IPS DF 4.7 (cell line): ENCODE data around the gene SNX8.
A peak's percentile ranks its signal among the peaks of the same experiment; 100 is the strongest.
"Not testable (repeated sequence)": the region's sequence is repeated elsewhere in the genome, so short reads cannot be mapped to it uniquely, and the experiment has no call there.

Experiments
- DNase-seq: peaks from one replicate; pipeline ENCODE4 v3.0.0-alpha.2; 2013; ENCODE audit warnings: low spot score; ENCODE audit errors: extremely low read depth

The SNX8 gene

GRCh38 chr7:2330493-2330892 is 16.3 kb upstream of the SNX8 start:
- no peak for DNase-seq

- DNase-seq = no peak
These were observed 12.7 kb upstream of the SNX8 start for GRCh38 chr7:2326951-2327350.

DNA sequence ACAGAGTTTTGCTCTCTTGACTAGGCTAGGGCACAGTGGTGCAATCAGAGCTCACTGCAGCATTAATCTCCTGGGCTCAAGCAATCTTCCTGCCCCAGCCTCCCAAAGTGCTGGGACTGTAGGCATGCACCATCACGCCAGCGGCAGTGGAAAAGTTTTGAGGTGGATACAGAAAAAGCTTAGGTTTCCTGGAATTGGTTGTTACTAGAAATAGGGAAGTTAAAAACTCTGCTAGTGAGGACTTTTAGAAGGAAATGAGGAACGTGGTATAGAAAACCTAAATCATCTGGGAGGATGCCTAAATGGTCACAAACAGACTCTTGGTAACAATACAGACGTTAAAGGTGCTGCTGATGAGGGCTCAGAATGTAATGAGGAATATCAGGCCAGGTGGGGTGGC is 10.9 kb upstream of the SNX8 start:
- no peak for DNase-seq

DNA sequence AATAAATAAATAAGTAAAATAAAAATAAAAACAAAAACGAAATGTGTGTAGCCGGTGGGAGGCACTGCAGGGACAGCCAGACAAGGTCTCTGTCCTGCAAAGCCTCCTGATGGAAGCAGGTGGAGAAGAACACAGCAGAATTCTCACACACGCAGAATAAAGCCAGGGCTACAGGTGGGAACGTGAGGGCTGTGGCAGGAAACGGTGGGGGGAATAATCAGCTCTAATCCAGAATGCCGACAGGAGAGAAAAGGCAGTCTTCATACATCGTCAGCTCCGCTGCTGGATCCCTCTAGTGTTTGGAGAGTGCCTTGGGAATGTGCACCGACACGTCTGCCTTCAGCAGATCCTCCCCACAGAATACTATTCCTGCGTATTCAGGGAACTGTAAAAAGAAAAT is 6.8 kb upstream of the SNX8 start:
- DNase-seq = no peak

DNA sequence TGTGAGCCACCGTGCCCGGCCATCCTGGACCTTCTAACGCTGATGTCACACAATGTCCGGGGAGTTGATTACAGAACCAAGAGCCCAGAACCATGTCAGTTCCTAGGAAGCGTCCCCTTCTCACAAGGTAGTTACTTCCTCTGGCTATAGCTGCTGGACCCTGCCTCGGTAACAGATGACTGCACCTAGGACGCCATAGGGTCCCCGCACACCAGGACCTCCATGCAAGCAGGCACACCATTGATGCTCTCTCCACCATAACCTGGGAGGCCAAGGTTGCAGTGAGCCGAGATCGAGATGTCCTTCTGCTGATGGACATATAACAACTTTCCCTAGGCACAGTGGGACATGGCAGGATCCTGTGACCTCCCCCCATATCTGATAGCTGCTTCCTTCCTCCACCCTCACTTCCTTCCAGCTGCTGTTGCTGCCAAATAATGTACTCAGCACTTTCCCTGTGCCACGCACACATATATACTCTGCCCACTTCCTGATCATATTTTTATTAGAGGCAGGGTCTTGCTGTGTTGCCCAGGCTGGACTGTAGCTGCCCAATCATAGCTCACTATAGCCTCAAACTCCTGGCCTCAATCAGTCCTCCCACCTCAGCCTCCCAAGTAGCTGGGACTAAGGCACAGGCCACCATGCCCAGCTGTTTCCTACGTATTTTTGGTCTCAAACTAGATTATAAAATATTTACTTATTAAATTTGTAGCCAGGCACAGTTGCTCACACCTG is 3.5 kb upstream of the SNX8 start:
- no peak for DNase-seq

DNA sequence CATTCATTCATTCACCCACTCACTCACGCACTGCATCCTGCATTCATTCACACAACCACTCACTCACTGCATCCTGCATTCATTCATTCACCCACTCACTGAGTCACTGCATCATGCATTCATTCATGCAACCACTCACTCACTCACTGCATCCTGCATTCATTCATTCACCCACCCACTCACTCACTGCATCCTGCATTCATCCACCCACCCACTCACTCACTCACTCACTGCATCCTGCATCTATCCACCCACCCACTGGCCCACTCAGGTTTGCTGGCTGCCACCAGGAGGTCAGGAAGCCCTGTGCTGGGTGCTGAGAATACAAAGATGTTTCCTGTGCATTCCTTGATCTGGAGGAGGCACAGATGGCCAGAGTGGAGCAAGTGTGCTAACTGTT is 2.3 kb upstream of the SNX8 start:
- DNase-seq = no peak

GRCh38 chr7:2315787-2316186 is 1.5 kb upstream of the SNX8 start:
- DNase-seq = no peak

GRCh38 chr7:2314956-2315530 is 802 bp upstream of the SNX8 start:
- DNase-seq = not testable (repeated sequence)

DNA sequence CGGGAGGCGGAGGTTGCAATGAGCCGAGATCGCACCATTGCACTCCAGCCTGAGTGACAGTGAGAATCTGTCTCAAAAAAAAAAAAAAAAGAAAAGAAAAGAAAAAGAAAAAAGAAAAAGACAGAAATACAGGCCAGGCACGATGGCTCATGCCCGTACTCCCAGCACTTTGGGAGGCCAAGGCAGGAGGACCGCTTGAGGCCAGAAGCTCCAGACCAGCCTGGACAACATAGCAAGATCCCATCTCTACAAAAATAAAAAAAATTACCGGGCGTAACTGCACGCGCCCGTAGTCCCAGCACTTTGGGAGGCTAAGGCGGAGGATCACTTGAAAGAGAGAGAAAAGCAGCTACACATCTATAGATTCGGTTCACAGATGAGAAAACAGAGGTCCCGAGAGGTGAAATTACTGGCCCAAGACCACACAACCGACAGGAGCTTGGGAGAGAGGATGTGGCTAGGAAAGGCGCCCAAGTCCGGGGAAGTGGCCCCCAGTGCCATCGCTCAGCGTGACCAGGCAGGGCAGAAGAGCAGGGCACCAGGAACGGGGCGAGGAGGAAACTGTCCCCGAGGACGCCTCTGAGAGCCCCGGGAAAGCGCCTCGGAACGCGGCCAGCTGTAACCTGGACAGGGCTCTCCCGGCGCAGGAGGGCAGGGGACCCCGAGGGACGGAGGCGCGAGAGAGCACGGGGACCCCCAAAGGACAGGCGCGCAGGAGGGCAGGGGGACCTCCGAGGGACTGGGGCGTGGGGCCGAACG is 612 bp downstream of the SNX8 start:
- DNase-seq = no peak

DNA sequence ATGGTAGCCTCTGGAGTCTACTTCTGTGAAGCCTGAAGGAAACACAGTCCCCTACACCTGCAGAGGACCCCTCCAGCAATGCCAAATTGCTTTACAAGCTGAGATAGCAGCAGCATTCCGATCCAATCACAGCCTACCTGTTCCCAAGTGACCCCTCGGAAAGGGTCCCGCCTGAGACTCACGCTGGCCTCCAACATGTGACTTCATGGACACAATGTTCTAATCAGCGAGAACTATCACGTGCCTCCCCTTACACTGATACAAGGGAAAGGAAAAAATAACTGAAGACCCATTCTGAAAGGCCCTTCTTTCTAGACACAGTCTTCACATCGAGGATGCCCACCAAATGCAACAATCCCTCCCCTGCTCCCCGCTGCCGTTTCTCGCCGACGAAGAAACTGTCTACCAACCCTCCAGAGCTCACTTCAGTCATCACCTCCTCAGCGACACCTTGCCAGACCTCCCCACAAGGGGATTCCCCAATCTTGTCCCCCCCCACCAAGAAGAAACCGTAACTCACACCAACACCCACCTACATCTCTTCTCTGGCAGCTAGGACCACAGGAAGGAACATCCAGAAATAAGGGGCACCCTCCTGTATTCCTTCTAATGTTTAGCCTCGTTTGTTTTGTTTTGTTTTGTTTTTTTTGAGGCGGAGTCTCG is 1.8 kb downstream of the SNX8 start:
- no peak for DNase-seq

- DNase-seq = peak; percentile 68
These were observed 4.3 kb downstream of the SNX8 start for GRCh38 chr7:2309889-2310331.

GRCh38 chr7:2307690-2308107 is 6.5 kb downstream of the SNX8 start:
- DNase-seq = no peak

- DNase-seq = no peak
These were observed 7.6 kb downstream of the SNX8 start for GRCh38 chr7:2306688-2307087.

DNA sequence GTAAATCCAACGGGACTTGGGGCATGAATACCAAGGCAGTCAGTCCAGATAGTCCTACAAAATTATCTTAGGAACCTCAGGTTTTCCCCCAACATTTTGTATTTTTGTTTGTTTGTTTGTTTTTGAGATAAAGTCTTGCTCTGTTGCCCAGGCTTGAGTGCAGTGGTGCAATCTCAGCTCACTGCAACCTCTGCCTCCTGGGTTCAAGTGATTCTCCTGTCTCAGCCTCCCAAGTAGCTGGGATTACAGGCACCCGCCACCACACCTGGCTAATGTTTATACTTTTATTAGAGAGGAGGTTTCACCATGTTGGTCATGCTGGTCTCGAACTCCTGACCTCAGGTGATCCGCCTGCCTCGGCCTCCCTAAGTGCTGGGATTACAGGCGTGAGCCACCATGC is 9.0 kb downstream of the SNX8 start:
- not testable (repeated sequence) for DNase-seq

DNA sequence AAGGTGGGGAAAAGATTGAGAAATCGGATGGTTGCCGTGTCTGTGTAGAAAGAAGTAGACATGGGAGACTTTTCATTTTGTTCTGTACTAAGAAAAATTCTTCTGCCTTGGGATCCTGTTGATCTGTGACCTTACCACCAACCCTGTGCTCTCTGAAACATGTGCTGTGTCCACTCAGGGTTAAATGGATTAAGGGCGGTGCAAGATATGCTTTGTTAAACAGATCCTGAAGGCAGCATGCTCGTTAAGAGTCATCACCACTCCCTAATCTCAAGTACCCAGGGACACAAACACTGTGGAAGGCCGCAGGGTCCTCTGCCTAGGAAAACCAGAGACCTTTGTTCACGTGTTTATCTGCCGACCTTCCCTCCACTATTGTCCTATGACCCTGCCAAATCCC is 10.7 kb downstream of the SNX8 start:
- not testable (repeated sequence) for DNase-seq

DNA sequence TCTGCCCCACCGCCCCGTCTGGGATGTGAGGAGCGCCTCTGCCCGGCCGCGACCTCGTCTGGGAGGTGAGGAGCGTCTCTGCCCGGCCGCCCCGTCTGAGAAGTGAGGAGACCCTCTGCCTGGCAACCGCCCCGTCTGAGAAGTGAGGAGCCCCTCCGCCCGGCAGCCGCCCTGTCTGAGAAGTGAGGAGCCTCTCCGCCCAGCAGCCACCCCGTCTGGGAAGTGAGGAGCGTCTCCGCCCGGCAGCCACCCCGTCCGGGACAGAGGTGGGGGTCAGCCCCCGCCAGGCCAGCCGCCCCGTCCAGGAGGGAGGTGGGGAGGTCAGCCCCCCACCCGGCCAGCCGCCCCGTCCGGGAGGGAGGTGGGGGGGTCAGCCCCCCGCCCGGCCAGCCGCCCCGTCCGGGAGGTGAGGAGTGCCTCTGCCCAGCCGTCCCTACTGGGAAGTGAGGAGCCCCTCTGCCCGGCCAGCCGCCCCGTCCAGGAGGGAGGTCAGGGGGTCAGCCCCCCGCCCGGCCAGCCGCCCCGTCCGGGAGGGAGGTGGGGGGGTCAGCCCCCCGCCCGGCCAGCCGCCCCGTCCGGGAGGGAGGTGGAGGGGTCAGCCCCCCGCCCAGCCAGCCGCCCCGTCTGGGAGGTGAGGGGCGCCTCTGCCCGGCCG is 11.4 kb downstream of the SNX8 start:
- not testable (repeated sequence) for DNase-seq

GRCh38 chr7:2301511-2301863 is 12.8 kb downstream of the SNX8 start:
- peak; percentile 60 for DNase-seq

DNA sequence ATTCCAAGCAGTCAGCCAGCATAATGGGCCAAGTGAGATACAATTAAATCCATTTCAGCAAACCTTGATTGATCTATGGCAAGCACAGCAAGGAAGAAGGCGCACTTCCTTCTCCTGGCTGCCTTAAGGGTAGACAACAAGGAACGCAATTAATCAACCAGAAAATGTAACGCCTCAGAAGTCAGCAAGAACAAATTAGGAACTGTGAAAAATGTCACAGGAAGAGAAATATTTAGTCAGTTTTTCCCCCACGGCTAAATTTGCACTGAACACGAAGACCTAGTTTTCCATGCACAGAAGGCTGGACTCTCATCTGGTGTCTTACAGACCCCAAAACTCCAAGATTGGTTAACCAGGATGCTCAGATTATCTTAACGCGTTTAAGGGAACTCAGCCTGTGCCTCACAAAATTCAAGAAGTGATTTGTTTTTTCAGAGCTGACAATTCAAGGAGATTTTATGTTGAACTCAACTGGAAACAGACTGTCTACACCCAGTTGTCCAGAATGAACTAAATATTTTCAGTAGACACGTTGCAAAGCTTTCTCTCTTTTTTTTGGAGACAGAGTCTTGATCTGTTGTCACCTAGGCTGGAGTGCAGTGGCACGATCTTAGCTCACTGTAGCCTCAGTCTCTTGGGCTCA is 14.2 kb downstream of the SNX8 start:
- no peak for DNase-seq

DNA sequence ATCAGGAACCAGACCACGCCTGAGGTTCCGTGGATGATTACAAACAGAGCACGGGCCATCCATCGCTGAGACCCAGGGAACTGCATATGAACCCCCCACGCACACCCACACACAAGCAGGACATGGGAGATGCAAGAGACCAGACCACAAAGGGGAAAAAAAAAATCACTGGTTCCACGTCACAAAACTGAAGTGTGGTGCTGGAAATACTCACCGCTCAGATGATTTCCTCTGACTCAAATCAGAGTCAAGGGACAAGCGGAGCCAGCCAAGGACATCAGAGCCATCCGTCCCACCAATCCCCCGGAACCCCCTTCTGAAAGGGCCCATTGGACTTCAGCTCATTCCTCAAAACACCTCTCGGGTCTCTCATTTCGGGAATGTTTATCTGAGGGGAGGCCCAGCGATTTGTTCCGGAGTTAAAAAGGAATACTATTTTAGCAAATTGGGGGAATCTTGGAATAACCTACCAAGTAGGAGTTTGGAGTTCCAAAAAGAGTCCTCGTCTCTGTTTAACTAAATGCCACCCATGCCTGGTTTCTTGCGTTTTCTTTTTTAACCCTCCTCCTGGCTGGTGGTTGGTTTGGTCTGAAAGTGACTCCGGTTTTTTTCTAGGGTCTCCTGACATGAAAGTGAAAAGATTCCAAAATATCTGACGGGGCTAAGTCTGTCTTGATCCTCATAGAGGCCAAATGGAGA is 15.0 kb downstream of the SNX8 start:
- DNase-seq = no peak

- DNase-seq = no peak
These were observed 17.4 kb downstream of the SNX8 start for GRCh38 chr7:2296832-2297231.
